C4-2B (cell line): Measurements from ENCODE around the gene CPAMD8.

Source experiments
- CTCF ChIP-seq: fragments of 450-650 bp; conservative IDR thresholded peaks from 2 replicates; pipeline ENCODE4 v1.5.1; 2017; ENCODE audit warnings: mild to moderate bottlenecking
- ZFX ChIP-seq: fragments of 450-650 bp; IDR thresholded peaks from 2 replicates; pipeline ENCODE4 v1.6.1; 2017

GRCh38 chr19:16891696-16892382, 134.8 kb downstream of the CPAMD8 start:
- TF ChIP-seq CTCF (no peak), ZFX (no peak)
